HepG2 (cell line): Measurements from ENCODE around the gene PLPPR2. TPM values are rescaled to one million over a fixed set of nuclear protein-coding genes. Genes with fewer than 3 reads are reported as not detected.

Source experiments
- ARHGAP35 ChIP-seq: sonication (generic); formaldehyde crosslinking; IDR thresholded peaks from 2 replicates; pipeline ENCODE4 v1.9.0; 2022; ENCODE audit warnings: mild to moderate bottlenecking, inconsistent platforms, moderate library complexity, missing genetic modification reagents, borderline replicate concordance
- DNMT1 ChIP-seq: sonication (generic); formaldehyde crosslinking; IDR thresholded peaks from 2 replicates; pipeline ENCODE4 v1.5.1; 2020; ENCODE audit warnings: mild to moderate bottlenecking, missing genetic modification reagents
- GABPA ChIP-seq, 2 experiments: IDR thresholded peaks; 2 replicates each; pipeline ENCODE4 v1.6.1; 2011 to 2016; ENCODE audit warnings: low read depth in 2 of 2, low read length in 1 of 2, missing biosample characterization in 1 of 2, missing genetic modification characterization in 1 of 2
- MAF1 ChIP-seq: sonication (generic); formaldehyde crosslinking; IDR thresholded peaks from 2 replicates; pipeline ENCODE4 v1.5.0; 2020; ENCODE audit warnings: missing genetic modification reagents, borderline replicate concordance
- ZBTB4 ChIP-seq: sonication (generic); formaldehyde crosslinking; IDR thresholded peaks from 2 replicates; pipeline ENCODE4 v1.4.0; 2020; ENCODE audit warnings: missing genetic modification reagents, mild to moderate bottlenecking, borderline replicate concordance
- ZFP1 ChIP-seq: IDR thresholded peaks from 2 replicates; pipeline ENCODE4 v1.6.1; 2016
- ZNF367 ChIP-seq: sonication (generic); formaldehyde crosslinking; IDR thresholded peaks from 2 replicates; pipeline ENCODE4 v1.4.0; 2020; ENCODE audit warnings: missing genetic modification reagents, borderline replicate concordance
- polyA plus RNA-seq, 8 experiments: library from polyadenylated mRNA; depleted of rRNA in 3 of 8; stranded (reverse) in 7 of 8; unstranded in 1 of 8; fragments of >200 nt; fragmentation: Illumina TruSeq in 4 of 8; extraction: Trizol in 4 of 8; gene quantifications; 2 replicates each; pipeline versions ENCODE4 v1.2.1 to v1.2.3, GENCODE V29; 2011 to 2016; ENCODE audit warnings: low read depth in 4 of 8, missing spikeins in 1 of 8, mixed read lengths in 1 of 8; ENCODE audit not compliant: insufficient read depth in 1 of 8
- total RNA-seq, 5 experiments: library from RNA; depleted of rRNA; stranded (reverse); fragments of >200 nt; fragmentation: Illumina TruSeq; extraction: Trizol; gene quantifications; 2 replicates each; pipeline ENCODE4 v1.2.3, GENCODE V29; 2016; ENCODE audit warnings: low read depth in 1 of 5

The PLPPR2 gene
- total and polyA plus RNA-seq, 2 of the 13 experiments (the other 11 are each of a cell fraction or from before 2014, with no cell fraction given) = 1.5 to 2.1 TPM

DNA sequence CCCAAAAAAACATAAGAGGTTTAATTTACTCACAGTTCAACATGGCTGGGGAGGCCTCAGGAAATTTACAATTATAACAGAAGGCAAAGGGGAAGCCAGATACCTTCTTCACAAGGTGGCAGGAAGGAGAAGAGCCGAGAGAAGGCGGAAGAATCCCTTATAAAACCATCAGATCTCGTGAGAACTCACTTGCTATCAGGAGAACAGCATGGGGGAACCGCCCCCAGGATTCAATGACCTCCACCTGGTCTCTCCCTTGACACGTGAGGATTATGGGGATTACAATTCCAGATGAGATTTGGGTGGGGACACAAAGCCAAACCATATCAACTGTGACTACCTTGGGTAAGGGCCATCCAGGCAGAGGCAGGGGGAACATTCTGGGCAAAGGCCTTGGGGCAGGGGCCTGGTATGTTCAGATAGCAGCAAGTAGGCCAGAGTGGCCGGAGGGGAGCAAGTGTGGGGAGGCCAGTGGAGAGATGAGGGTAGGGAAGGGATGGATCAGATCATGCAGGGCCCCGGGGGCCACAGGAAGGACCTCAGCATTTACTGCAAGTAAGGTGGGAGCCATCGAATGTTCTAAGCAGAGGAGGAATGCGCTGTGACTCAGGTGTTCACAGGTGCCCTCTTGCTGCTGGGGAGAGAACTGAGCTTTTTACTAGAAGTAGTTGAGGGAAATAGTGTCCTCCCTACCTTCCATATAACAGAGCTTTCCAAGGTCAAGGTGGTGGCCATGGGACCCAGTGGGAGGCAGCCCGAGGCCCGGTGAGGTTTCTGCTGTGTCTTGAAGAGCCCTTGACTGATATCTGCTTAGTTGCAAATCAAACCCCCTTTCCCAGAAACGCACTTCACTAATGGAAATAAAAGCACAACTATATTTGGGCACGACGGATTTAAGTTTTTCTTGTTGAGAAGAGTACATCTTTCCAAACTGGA lies 33.8 kb upstream of the PLPPR2 start (continued):
- TF ChIP-seq ZBTB4 (CRISPR knock-in tag) (no peak), DNMT1 (CRISPR knock-in tag) (no peak), MAF1 (CRISPR knock-in tag) (no peak), ZFP1 (no peak), GABPA (IDR thresholded peaks at IDR 0.05; ENCODE audit: low read depth, low read length) (no peak), GABPA (CRISPR knock-in tag; IDR thresholded peaks at IDR 0.05; ENCODE audit: low read depth) (no peak), ZNF367 (CRISPR knock-in tag) (no peak), ARHGAP35 (CRISPR knock-in tag) (no peak)
